Astrocyte of the cerebellum (primary cell): ENCODE measurements around the gene MYO1E.

Experiments used
- DNase-seq: peaks from one replicate; pipeline ENCODE4 v3.0.0-alpha.2; 2011; ENCODE audit warnings: low read depth
- H3K4me3 ChIP-seq: 2 replicates; pipeline ENCODE4 v1.5.1; 2011; ENCODE audit warnings: mild to moderate bottlenecking, low read depth, low read length, moderate library complexity
- CTCF ChIP-seq: IDR thresholded peaks from 2 replicates; pipeline ENCODE4 v1.5.1; 2012; ENCODE audit warnings: low read length, low read depth, moderate library complexity, mild to moderate bottlenecking; ENCODE audit errors: missing control alignments
- in situ Hi-C: cut with HindIII; loops from 2 replicates; pipeline ENCODE4 v1.10.0; 2017; ENCODE audit warnings: low sequenced_read_pairs

Gene MYO1E

DNA sequence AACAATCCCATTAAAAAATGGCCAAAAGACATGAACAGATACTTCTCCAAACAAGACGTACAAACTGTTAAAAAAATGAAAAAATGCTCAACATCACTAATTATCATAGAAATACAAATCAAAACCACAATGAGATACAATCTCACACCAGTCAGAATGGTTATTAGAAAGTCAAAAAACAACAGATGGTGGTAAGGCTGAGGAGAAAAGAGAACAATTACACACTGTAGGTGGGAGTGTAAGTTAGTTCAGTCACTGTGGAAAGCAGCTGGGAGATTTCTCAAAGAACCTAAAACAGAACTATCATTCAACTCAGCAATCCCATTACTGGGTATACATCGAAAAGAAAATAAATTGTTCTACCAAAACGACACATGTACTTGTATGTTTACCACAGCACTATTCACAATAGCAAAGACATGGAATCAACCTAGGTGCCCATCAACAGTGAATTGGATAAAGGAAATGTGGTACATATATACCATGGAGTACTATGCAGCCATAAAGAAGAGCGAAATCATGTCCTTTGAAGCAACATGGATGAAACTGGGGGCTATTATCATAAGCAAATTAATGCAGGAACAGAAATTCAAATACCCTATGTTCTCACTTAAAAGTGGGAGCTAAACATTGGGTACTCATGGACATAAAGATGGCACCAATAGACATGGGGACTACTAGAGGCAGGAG is 51.5 kb downstream of the MYO1E start:
- TF ChIP-seq CTCF, result no peak
- DNase-seq, result no peak
- H3K4me3 ChIP-seq, result no peak overlapping the region
- in situ Hi-C loops, result no loop called here

DNA sequence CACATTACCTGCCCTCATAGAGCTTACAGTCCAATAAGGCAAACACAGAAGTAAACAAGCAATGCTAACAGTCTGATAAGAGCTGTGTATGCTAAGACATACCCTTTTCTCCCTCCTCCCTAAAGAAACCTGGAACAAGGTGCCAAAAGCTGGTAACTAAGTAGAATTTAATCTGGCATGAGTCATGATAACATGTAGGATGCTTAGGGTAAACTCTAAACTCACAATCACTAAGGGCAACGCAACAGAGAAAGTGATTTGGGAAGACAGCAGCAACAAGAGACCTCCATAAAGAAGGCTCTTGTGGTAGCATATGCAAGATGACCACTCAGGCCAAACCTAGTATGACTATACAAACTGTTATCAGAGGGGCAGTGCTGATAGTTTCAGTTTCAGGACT is 55.5 kb downstream of the MYO1E start:
- no peak overlapping the region for H3K4me3 ChIP-seq
- in situ Hi-C loops, result no loop called here
- DNase-seq, result no peak
- no peak for TF ChIP-seq CTCF

GRCh38 chr15:59315914-59316451 is 56.7 kb downstream of the MYO1E start:
- DNase-seq, result peak; percentile 98
- in situ Hi-C loops, result no loop called here
- no peak overlapping the region for H3K4me3 ChIP-seq
- TF ChIP-seq CTCF, result no peak

- no peak for TF ChIP-seq CTCF
- no peak overlapping the region for H3K4me3 ChIP-seq
- in situ Hi-C loops, result no loop called here
- DNase-seq, result no peak
Measured at GRCh38 chr15:59313641-59314332, 58.9 kb downstream of the MYO1E start.

GRCh38 chr15:59312205-59312604 is 60.5 kb downstream of the MYO1E start:
- in situ Hi-C loops, result no loop called here
- no peak for TF ChIP-seq CTCF
- no peak for DNase-seq

DNA sequence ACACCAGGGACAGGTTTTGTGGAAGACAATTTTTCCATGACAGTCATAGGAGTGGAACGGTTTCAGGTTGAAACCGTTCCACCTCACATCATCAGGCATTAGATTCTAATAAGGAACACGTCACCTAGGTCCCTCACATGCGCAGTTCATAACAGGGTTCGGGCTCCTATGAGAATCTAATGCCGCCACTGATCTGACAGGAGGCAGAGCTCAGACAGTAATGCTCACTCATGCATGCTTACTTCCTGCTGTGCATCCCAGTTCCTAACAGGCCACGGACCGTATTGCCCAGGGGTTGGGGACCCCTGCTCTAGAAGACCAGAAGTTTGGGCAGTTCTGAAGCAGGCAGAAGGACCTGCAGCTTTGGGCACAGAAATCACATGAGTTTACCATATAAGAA is 61.5 kb downstream of the MYO1E start:
- in situ Hi-C loops, result no loop called here
- TF ChIP-seq CTCF, result no peak
- DNase-seq, result no peak

More at GRCh38 chr15:59312205-59312604, 60.5 kb downstream of the MYO1E start:
- H3K4me3 ChIP-seq, result no peak overlapping the region

More for the DNA sequence above, 61.5 kb downstream of the MYO1E start:
- no peak overlapping the region for H3K4me3 ChIP-seq
